Heart left ventricle (tissue), 16 donors: ENCODE measurements around the gene CPA5. TPM values are rescaled to one million over a fixed set of nuclear protein-coding genes. Genes with fewer than 3 reads are reported as not detected.

Experiments
- ATAC-seq, 4 donors: fragments of 200-7000 bp; cut with Tn5 transposase; one replicate each; pipeline ENCODE4 v1.9.1; 2020 to 2022; ENCODE audit warnings: moderate library complexity in 4 of 4, mild to moderate bottlenecking in 3 of 4, moderate number of reproducible peaks in 1 of 4
- DNase-seq, 5 donors: peaks; one replicate each; pipeline ENCODE4 v3.0.0-alpha.2; 2020
- H3K27ac ChIP-seq, 12 donors: fragments of 200-600 bp; sonication (generic) in 4 of 12; one replicate each; pipeline versions ENCODE4 v1.5.0 to v1.8.0; 2016 to 2022; ENCODE audit warnings: mild to moderate bottlenecking in 2 of 12
- H3K27me3 ChIP-seq, 9 donors: fragments of 200-600 bp; sonication (generic) in 2 of 9; one replicate each; pipeline versions ENCODE4 v1.5.1 to v1.8.0; 2016 to 2022; ENCODE audit warnings: mild to moderate bottlenecking in 3 of 9
- H3K36me3 ChIP-seq, 9 donors: fragments of 200-600 bp; sonication (generic) in 2 of 9; one replicate each; pipeline versions ENCODE4 v1.5.0 to v1.8.0; 2018 to 2022; ENCODE audit warnings: mild to moderate bottlenecking in 2 of 9
- H3K4me1 ChIP-seq, 12 donors: fragments of 200-600 bp; sonication (generic) in 4 of 12; one replicate each; pipeline versions ENCODE4 v1.5.0 to v1.8.0; 2016 to 2022; ENCODE audit warnings: mild to moderate bottlenecking in 3 of 12
- H3K4me3 ChIP-seq, 12 donors: fragments of 200-600 bp; sonication (generic) in 4 of 12; one replicate each; pipeline versions ENCODE4 v1.5.0 to v1.8.0; 2017 to 2022; ENCODE audit warnings: mild to moderate bottlenecking in 9 of 12, moderate library complexity in 4 of 12
- H3K9me3 ChIP-seq, 12 donors: fragments of 200-600 bp; sonication (generic) in 4 of 12; one replicate each; pipeline versions ENCODE4 v1.5.0 to v1.8.0; 2016 to 2022; ENCODE audit warnings: mild to moderate bottlenecking in 1 of 12
- POLR2A ChIP-seq, 2 donors: fragments of 450-650 bp; IDR thresholded peaks; one replicate each; pipeline ENCODE4 v1.6.1; 2017; ENCODE audit warnings: antibody characterized with exemption in 2 of 2, mild to moderate bottlenecking in 2 of 2, moderate library complexity in 2 of 2
- WGBS, 4 donors: extraction: QIAGEN DNeasy Blood & Tissue Kit in 2 of 4; methylation state at CpG; one replicate each; pipeline versions ENCODE4 v1.1.5 to v1.1.7; 2013 to 2018; 5-methylcytosine and 5-hydroxymethylcytosine counted together
- intact Hi-C, 10 donors: fragments of 100-400 bp; cut with DNase I; formaldehyde crosslinking; loops; one replicate each; pipeline versions ENCODE4 v1.11.1 to v1.14.2; 2022
- polyA plus RNA-seq, 2 donors: library from polyadenylated mRNA; stranded (reverse); fragments of 200-250 nt; gene quantifications; one replicate each; pipeline ENCODE4 v1.2.3, GENCODE V29; 2013
- total RNA-seq, 9 donors: library from RNA; depleted of rRNA in 2 of 9; stranded (reverse); fragments of >200 nt in 2 of 9; fragmentation: NEBNext Ultra II Directional in 3 of 9; extraction: Animal tissue kit (Norgen Biotek cat#: 25700) in 3 of 9; gene quantifications; one replicate each; pipeline versions ENCODE4 v1.1.0 to v1.2.4, GENCODE V29; 2016 to 2023
- TF ChIP-seq, protein P1 (sequence below), 12 donors: fragments of 200-600 bp; sonication (generic) in 4 of 12; IDR thresholded peaks; one replicate each; pipeline versions ENCODE4 v1.5.0 to v1.8.0; 2018 to 2022; ENCODE audit warnings: antibody characterized with exemption in 12 of 12, mild to moderate bottlenecking in 5 of 12
- donor health status: ischemic (EF 13 %, LVEDD 7.1; RV severe dilation, severe dysfunction).
- donor health status: healthy with polysubstance abuse.
- donor health status: DM: no; HTN: yes; CAD: no.
- donor health status: DM: no; HTN: no; CAD: no.
- donor health status: ischemic (EF 25% LVEDD 6.9; RV normal size, moderate dysfunction).
- donor health status: ischemic (EF 25% LVEDD 5.7; RV mildly dilated, moderate dysfunction).
- donor health status: healthy.
- donor health status: DM: yes; HTN: yes; CAD: no.
- donor health status: ischemic (EF 35%, LVEDD 5.7; RV mildly dilated, moderate dysfunction).
- donor health status: nonischemic (EF 11% LVEDD 7.7; RV severe dilation, severe dysfunction).
- donor health status: DM: yes; HTN: yes; CAD: no.
- donor health status: PGD.
- donor health status: ischemic (EF 29% LVEDD 5.4; RV normal size, mild dysfunction).
- donor health status: nonischemic (EF 23%, LVEDD 6.1; RV moderate dilation, normal function).

Gene CPA5
- total and polyA plus RNA-seq, 11 donors = not detected

DNA sequence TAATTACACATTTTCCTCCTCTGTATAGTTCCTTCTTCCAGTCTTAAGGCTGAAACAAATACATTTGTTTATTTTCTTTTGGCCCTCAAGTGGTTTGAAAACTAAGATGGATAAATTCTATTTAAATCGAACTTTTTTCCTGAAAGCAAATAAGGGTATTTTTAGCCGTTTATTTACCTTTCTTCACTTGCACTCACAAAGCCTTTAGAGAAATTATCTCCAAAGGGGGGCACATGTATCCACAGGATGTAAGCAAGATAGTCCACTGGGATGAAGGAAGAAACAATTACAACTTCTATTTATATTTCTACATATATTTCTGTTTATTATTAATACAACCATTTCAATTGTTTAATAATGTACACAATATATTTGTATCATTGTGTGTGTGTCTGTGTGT lies 41.5 kb upstream of the CPA5 start:
- WGBS, 4 donors = 49 to 59% (median 54%) methylated on average over 2 of the region's 2 CpGs

DNA sequence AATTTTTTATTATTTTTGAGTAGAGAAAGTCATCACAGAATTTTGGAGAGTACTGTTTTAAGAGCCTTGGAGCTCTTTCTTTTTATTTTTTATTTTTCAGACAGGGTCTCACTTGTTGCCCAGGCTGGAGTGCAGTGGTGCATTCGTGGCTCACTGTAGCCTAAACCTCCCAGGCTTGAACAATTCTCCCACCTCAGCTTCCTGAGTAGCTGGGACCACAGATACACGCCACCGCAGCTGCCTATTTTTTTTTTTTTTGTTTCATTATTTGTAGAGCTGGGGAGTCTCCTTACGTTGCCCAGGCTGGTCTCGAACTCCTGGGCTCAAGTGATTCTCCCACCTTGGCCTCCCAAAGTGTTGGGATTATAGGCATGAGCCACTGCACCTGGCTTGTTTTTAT lies 41.1 kb upstream of the CPA5 start:
- H3K36me3 ChIP-seq = no peaks in the 10 kb centered on the region
- no peak for TF ChIP-seq POLR2A (IDR thresholded peaks at IDR 0.05)
- TF ChIP-seq, protein P1, sequence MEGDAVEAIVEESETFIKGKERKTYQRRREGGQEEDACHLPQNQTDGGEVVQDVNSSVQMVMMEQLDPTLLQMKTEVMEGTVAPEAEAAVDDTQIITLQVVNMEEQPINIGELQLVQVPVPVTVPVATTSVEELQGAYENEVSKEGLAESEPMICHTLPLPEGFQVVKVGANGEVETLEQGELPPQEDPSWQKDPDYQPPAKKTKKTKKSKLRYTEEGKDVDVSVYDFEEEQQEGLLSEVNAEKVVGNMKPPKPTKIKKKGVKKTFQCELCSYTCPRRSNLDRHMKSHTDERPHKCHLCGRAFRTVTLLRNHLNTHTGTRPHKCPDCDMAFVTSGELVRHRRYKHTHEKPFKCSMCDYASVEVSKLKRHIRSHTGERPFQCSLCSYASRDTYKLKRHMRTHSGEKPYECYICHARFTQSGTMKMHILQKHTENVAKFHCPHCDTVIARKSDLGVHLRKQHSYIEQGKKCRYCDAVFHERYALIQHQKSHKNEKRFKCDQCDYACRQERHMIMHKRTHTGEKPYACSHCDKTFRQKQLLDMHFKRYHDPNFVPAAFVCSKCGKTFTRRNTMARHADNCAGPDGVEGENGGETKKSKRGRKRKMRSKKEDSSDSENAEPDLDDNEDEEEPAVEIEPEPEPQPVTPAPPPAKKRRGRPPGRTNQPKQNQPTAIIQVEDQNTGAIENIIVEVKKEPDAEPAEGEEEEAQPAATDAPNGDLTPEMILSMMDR (IDR thresholded peaks at IDR 0.05) = no peak
- H3K27me3 ChIP-seq = no peaks in the 10 kb centered on the region
- no peak overlapping the region for H3K4me3 ChIP-seq
- H3K9me3 ChIP-seq = no peaks in the 10 kb centered on the region
- no peak overlapping the region for H3K27ac ChIP-seq
- no peak for DNase-seq
- H3K4me1 ChIP-seq = no peaks in the 10 kb centered on the region
- no peak for ATAC-seq
- intact Hi-C loops = no loop called here
- WGBS, 4 donors = 69 to 72% (median 70%) methylated on average over 5 of the region's 5 CpGs

More for the DNA sequence above, 41.5 kb upstream of the CPA5 start:
- no peak for ATAC-seq
- intact Hi-C loops = no loop called here
- Histone ChIP-seq H3K27ac (no peak overlapping the region), H3K4me3 (no peak overlapping the region), H3K27me3 (no peaks in the 10 kb centered on the region), H3K36me3 (no peaks in the 10 kb centered on the region), H3K4me1 (no peaks in the 10 kb centered on the region), H3K9me3 (no peaks in the 10 kb centered on the region)
- DNase-seq = no peak
- no peak for TF ChIP-seq POLR2A (IDR thresholded peaks at IDR 0.05)
- TF ChIP-seq, protein P1 (IDR thresholded peaks at IDR 0.05) = no peak

DNA sequence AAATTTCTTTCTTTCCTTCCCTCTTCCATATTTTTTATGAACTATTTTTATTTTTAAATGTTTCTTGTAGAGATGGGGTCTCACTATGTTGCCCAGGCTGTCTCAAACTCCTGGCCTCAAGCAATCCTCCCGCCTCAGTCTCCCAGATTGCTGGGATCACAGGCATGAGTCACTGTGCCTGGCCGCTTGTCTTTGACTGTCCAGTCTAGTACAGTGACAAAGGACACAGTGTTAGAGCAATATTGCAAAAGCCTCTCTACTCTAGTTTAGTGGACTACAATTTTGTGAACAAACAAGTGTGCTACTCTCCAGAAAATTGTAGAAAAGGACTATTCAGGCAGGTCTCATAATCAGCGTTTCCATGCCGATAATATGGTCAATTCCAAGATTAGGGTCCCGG lies 40.6 kb upstream of the CPA5 start:
- no peak overlapping the region for H3K27ac ChIP-seq
- no peak for ATAC-seq
- no peak for DNase-seq
- H3K4me3 ChIP-seq = no peak overlapping the region
- TF ChIP-seq, protein P1 (IDR thresholded peaks at IDR 0.05) = no peak
- no peak for TF ChIP-seq POLR2A (IDR thresholded peaks at IDR 0.05)
- 82 to 89% (median 86%) methylated on average over 5 of the region's 5 CpGs for WGBS, 4 donors
- no peaks in the 10 kb centered on the region for H3K9me3 ChIP-seq
- H3K4me1 ChIP-seq = no peaks in the 10 kb centered on the region
- intact Hi-C loops = no loop called here
- H3K36me3 ChIP-seq = no peaks in the 10 kb centered on the region
- H3K27me3 ChIP-seq = no peaks in the 10 kb centered on the region

DNA sequence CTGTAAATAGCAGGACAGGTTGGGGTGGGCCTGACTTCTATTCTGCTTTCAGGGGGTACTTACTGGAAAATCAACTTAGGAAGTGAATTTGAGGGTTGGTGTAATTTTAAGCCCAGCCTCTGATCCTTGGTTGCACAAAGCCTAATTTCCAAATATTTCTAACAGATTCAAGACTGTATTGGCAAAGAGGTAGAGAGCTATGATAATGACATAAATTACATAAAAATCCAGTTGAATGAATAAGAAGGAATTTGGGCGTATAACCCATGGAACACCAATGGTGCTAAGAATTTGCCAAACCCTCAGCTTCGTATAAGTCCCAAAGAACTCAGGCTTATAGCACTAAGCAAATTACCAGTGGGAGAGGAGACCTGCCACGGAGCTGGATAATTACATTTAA lies 39.7 kb upstream of the CPA5 start:
- intact Hi-C loops = no loop called here
- Histone ChIP-seq H3K27ac (no peak overlapping the region), H3K9me3 (no peaks in the 10 kb centered on the region), H3K36me3 (no peaks in the 10 kb centered on the region), H3K4me1 (no peaks in the 10 kb centered on the region), H3K27me3 (no peaks in the 10 kb centered on the region), H3K4me3 (no peak overlapping the region)
- ATAC-seq (no peak), DNase-seq (no peak)
- TF ChIP-seq POLR2A (IDR thresholded peaks at IDR 0.05) = no peak
- TF ChIP-seq, protein P1 (IDR thresholded peaks at IDR 0.05) = no peak
- WGBS, 4 donors = 94 to 96% (median 95%) methylated on average over 3 of the region's 3 CpGs
